Measurements from ENCODE around the gene AGER. TPM values are rescaled to one million over a fixed set of nuclear protein-coding genes. Genes with fewer than 3 reads are reported as not detected.

Gene AGER
- total and polyA plus RNA-seq, 2 donors (not counting 1 experiment from before 2014, with no cell fraction given), result 29.9 to 38.8 TPM

GRCh38 chr6:32137454-32137853 lies 46.6 kb downstream of the AGER start:
- Histone ChIP-seq H3K79me2 (ENCODE audit: control insufficient read depth, insufficient read depth, low read length) (no peaks in the 10 kb centered on the region), H2AFZ (ENCODE audit: insufficient read depth, low read depth, low read length, poor library complexity, severe bottlenecking) (no peak overlapping the region), H3K4me2 (replicated peaks; ENCODE audit: low read depth, low read length, poor library complexity, severe bottlenecking) (no peak overlapping the region), H4K20me1 (ENCODE audit: control insufficient read depth, insufficient read depth, low read length, poor library complexity, severe bottlenecking) (no peaks in the 10 kb centered on the region), H3K36me3 (replicated peaks in 1 of 2; ENCODE audit: control extremely low read depth in 1 of 2, control insufficient read depth in 1 of 2, extremely low read depth in 1 of 2, insufficient read depth in 2 of 2, low read length in 1 of 2) (no peaks in the 10 kb centered on the region), H3K9ac (ENCODE audit: low read length) (no peak overlapping the region), H3K9me3 (ENCODE audit: control extremely low read depth in 1 of 3, control insufficient read depth in 2 of 3, insufficient read depth in 1 of 3, low read length in 2 of 3) (no peaks in the 10 kb centered on the region), H3K4me1 (ENCODE audit: control insufficient read depth in 2 of 2, insufficient read depth in 2 of 2, low read length in 2 of 2) (no peaks in the 10 kb centered on the region), H3K4me3 (ENCODE audit: control extremely low read depth in 1 of 5, extremely low read depth in 1 of 5, insufficient read depth in 1 of 5, low read depth in 2 of 5, low read length in 4 of 5) (no peak overlapping the region), H3K27me3 (replicated peaks in 1 of 4; ENCODE audit: control extremely low read depth in 1 of 4, control insufficient read depth in 3 of 4, insufficient read depth in 4 of 4, low read length in 3 of 4) (peaks cover 0 to 5% (median 2%) of the 10 kb centered on the region in 4 experiments), H3K27ac (ENCODE audit: low read length in 2 of 2) (no peak overlapping the region)
- DNase-seq (no peak), ATAC-seq (ENCODE audit: low read depth) (no peak)
- no peak overlapping the region for H3K27ac Mint-ChIP-seq
- H3K27me3 Mint-ChIP-seq, result peaks cover 20% of the 10 kb centered on the region
- H3K4me1 Mint-ChIP-seq, result no peaks in the 10 kb centered on the region
- TF ChIP-seq CTCF (IDR thresholded peaks at IDR 0.05) (no peak), EZH2 (IDR thresholded peaks at IDR 0.05; ENCODE audit: borderline replicate concordance, insufficient read depth, low read depth, low read length, poor library complexity, severe bottlenecking) (no peak)
- H3K9me3 Mint-ChIP-seq (ENCODE audit: insufficient read depth), result no peaks in the 10 kb centered on the region
- ChIA-PET POLR2A (no interaction called here), CTCF (no interaction called here)
- intact Hi-C loops (cut with micrococcal nuclease), result no loop called here
- no peak overlapping the region for H3K4me3 Mint-ChIP-seq

- Histone ChIP-seq H3K79me2 (ENCODE audit: control insufficient read depth, insufficient read depth, low read length) (peaks cover 5% of the 10 kb centered on the region), H3K27ac (ENCODE audit: low read length in 2 of 2) (no peak overlapping the region), H3K4me1 (ENCODE audit: control insufficient read depth in 2 of 2, insufficient read depth in 2 of 2, low read length in 2 of 2) (peaks cover 10 to 18% of the 10 kb centered on the region in 2 donors), H3K9ac (ENCODE audit: low read length) (no peak overlapping the region), H3K9me3 (ENCODE audit: control extremely low read depth in 1 of 3, control insufficient read depth in 2 of 3, insufficient read depth in 1 of 3, low read length in 2 of 3) (no peaks in the 10 kb centered on the region), H2AFZ (ENCODE audit: insufficient read depth, low read depth, low read length, poor library complexity, severe bottlenecking) (no peak overlapping the region), H3K4me3 (ENCODE audit: control extremely low read depth in 1 of 5, extremely low read depth in 1 of 5, insufficient read depth in 1 of 5, low read depth in 2 of 5, low read length in 4 of 5) (no peak overlapping the region), H3K4me2 (replicated peaks; ENCODE audit: low read depth, low read length, poor library complexity, severe bottlenecking) (no peak overlapping the region), H3K36me3 (replicated peaks in 1 of 2; ENCODE audit: control extremely low read depth in 1 of 2, control insufficient read depth in 1 of 2, extremely low read depth in 1 of 2, insufficient read depth in 2 of 2, low read length in 1 of 2) (no peaks in the 10 kb centered on the region), H3K27me3 (replicated peaks in 1 of 4; ENCODE audit: control extremely low read depth in 1 of 4, control insufficient read depth in 3 of 4, insufficient read depth in 4 of 4, low read length in 3 of 4) (no peaks in the 10 kb centered on the region), H4K20me1 (ENCODE audit: control insufficient read depth, insufficient read depth, low read length, poor library complexity, severe bottlenecking) (no peaks in the 10 kb centered on the region)
- Mint-ChIP-seq H3K9me3 (ENCODE audit: insufficient read depth) (no peaks in the 10 kb centered on the region), H3K4me3 (no peak overlapping the region), H3K27ac (no peak overlapping the region), H3K27me3 (peaks cover 7% of the 10 kb centered on the region), H3K4me1 (peaks cover 14% of the 10 kb centered on the region)
- intact Hi-C loops (cut with micrococcal nuclease), result no loop called here
- ChIA-PET CTCF (interaction anchor here (0.8 kb wide), 1 partner anchor 174 kb away, joined by 3 read pairs; no protein-coding TSS in a partner anchor), POLR2A (no interaction called here)
- 100% methylated on average over 1 of the region's 4 CpGs for WGBS (ENCODE audit: insufficient coverage)
- DNase-seq, result no peak
- ATAC-seq (ENCODE audit: low read depth), result no peak
- TF ChIP-seq EZH2 (IDR thresholded peaks at IDR 0.05; ENCODE audit: borderline replicate concordance, insufficient read depth, low read depth, low read length, poor library complexity, severe bottlenecking) (no peak), CTCF (IDR thresholded peaks at IDR 0.05) (no peak)
Measured at GRCh38 chr6:32133786-32134185, 50.3 kb downstream of the AGER start.
